Measurements from ENCODE around the gene UBIAD1.

UBIAD1 gene

DNA sequence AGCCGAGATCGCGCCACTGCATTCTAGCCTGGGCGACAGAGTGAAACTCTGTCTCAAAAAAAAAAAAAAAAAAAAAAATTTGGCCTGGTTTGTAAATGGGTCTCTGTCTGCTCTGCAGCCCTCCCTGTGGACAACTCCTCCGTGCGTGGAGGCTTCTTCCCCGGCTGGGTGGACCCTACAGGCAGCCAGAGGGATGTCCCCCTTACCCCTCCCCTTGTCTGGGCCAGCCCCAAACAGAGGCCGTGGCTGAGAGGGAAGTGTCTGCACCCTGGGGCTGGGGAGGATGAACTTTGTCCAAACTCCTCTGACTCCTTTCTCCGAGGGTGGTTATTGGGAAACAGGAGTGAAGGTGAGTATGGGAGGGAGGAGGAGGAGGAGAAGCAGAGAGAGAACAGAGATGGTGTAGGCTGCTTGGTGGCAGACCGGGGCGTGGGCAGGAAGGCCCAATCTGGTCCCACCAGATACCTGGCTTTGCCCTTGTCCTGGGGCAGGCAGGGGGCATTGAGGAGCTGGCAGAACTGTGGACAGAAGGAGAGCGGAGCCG, 61.3 kb downstream of the UBIAD1 start:
- ATAC-seq: no peak
- TF ChIP-seq, protein P1, sequence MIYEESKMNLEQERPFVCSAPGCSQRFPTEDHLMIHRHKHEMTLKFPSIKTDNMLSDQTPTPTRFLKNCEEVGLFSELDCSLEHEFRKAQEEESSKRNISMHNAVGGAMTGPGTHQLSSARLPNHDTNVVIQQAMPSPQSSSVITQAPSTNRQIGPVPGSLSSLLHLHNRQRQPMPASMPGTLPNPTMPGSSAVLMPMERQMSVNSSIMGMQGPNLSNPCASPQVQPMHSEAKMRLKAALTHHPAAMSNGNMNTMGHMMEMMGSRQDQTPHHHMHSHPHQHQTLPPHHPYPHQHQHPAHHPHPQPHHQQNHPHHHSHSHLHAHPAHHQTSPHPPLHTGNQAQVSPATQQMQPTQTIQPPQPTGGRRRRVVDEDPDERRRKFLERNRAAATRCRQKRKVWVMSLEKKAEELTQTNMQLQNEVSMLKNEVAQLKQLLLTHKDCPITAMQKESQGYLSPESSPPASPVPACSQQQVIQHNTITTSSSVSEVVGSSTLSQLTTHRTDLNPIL (CRISPR knock-in tag; IDR thresholded peaks at IDR 0.05; ENCODE audit: low read depth): no peak
- TF ChIP-seq ZNF565 (CRISPR knock-in tag; conservative IDR thresholded peaks at IDR 0.05; ENCODE audit: low read depth): no peak
- TF ChIP-seq ARNTL (CRISPR knock-in tag; IDR thresholded peaks at IDR 0.05; ENCODE audit: borderline replicate concordance, low read depth): no peak
- TF ChIP-seq ISL1 (CRISPR knock-in tag; IDR thresholded peaks at IDR 0.05): no peak
- TF ChIP-seq GLIS3 (CRISPR knock-in tag; IDR thresholded peaks at IDR 0.05): no peak
- TF ChIP-seq TCF4 (CRISPR knock-in tag; IDR thresholded peaks at IDR 0.05; ENCODE audit: borderline replicate concordance): no peak
- TF ChIP-seq CSDC2 (CRISPR knock-in tag; IDR thresholded peaks at IDR 0.05): no peak
- no peak for TF ChIP-seq ZNF8 (CRISPR knock-in tag; IDR thresholded peaks at IDR 0.05)
- TF ChIP-seq, protein P2, sequence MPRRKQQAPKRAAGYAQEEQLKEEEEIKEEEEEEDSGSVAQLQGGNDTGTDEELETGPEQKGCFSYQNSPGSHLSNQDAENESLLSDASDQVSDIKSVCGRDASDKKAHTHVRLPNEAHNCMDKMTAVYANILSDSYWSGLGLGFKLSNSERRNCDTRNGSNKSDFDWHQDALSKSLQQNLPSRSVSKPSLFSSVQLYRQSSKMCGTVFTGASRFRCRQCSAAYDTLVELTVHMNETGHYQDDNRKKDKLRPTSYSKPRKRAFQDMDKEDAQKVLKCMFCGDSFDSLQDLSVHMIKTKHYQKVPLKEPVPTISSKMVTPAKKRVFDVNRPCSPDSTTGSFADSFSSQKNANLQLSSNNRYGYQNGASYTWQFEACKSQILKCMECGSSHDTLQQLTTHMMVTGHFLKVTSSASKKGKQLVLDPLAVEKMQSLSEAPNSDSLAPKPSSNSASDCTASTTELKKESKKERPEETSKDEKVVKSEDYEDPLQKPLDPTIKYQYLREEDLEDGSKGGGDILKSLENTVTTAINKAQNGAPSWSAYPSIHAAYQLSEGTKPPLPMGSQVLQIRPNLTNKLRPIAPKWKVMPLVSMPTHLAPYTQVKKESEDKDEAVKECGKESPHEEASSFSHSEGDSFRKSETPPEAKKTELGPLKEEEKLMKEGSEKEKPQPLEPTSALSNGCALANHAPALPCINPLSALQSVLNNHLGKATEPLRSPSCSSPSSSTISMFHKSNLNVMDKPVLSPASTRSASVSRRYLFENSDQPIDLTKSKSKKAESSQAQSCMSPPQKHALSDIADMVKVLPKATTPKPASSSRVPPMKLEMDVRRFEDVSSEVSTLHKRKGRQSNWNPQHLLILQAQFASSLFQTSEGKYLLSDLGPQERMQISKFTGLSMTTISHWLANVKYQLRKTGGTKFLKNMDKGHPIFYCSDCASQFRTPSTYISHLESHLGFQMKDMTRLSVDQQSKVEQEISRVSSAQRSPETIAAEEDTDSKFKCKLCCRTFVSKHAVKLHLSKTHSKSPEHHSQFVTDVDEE (CRISPR knock-in tag; IDR thresholded peaks at IDR 0.05): no peak
- TF ChIP-seq, protein P3, sequence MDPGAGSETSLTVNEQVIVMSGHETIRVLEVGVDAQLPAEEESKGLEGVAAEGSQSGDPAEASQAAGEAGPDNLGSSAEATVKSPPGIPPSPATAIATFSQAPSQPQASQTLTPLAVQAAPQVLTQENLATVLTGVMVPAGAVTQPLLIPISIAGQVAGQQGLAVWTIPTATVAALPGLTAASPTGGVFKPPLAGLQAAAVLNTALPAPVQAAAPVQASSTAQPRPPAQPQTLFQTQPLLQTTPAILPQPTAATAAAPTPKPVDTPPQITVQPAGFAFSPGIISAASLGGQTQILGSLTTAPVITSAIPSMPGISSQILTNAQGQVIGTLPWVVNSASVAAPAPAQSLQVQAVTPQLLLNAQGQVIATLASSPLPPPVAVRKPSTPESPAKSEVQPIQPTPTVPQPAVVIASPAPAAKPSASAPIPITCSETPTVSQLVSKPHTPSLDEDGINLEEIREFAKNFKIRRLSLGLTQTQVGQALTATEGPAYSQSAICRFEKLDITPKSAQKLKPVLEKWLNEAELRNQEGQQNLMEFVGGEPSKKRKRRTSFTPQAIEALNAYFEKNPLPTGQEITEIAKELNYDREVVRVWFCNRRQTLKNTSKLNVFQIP (CRISPR knock-in tag; IDR thresholded peaks at IDR 0.05; ENCODE audit: borderline replicate concordance, low read depth): no peak
- no peak for TF ChIP-seq RARB (CRISPR knock-in tag; IDR thresholded peaks at IDR 0.05)
- TF ChIP-seq PPARA (CRISPR knock-in tag; IDR thresholded peaks at IDR 0.05; ENCODE audit: borderline replicate concordance): no peak
- no peak for TF ChIP-seq ZFP3 (CRISPR knock-in tag; IDR thresholded peaks at IDR 0.05)
- no peak for TF ChIP-seq OSR1 (CRISPR knock-in tag; IDR thresholded peaks at IDR 0.05)
- no peak for TF ChIP-seq ESRRG (CRISPR knock-in tag; IDR thresholded peaks at IDR 0.05)
- TF ChIP-seq TOX (CRISPR knock-in tag; IDR thresholded peaks at IDR 0.05; ENCODE audit: borderline replicate concordance): no peak
- TF ChIP-seq ZC3H10 (CRISPR knock-in tag; IDR thresholded peaks at IDR 0.05): no peak
- TF ChIP-seq, protein P4, sequence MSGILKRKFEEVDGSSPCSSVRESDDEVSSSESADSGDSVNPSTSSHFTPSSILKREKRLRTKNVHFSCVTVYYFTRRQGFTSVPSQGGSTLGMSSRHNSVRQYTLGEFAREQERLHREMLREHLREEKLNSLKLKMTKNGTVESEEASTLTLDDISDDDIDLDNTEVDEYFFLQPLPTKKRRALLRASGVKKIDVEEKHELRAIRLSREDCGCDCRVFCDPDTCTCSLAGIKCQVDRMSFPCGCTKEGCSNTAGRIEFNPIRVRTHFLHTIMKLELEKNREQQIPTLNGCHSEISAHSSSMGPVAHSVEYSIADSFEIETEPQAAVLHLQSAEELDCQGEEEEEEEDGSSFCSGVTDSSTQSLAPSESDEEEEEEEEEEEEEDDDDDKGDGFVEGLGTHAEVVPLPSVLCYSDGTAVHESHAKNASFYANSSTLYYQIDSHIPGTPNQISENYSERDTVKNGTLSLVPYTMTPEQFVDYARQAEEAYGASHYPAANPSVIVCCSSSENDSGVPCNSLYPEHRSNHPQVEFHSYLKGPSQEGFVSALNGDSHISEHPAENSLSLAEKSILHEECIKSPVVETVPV (CRISPR knock-in tag; IDR thresholded peaks at IDR 0.05): no peak
- TF ChIP-seq ZFP30 (CRISPR knock-in tag; IDR thresholded peaks at IDR 0.05): no peak
- no peak for TF ChIP-seq SNAI2 (CRISPR knock-in tag; IDR thresholded peaks at IDR 0.05)

DNA sequence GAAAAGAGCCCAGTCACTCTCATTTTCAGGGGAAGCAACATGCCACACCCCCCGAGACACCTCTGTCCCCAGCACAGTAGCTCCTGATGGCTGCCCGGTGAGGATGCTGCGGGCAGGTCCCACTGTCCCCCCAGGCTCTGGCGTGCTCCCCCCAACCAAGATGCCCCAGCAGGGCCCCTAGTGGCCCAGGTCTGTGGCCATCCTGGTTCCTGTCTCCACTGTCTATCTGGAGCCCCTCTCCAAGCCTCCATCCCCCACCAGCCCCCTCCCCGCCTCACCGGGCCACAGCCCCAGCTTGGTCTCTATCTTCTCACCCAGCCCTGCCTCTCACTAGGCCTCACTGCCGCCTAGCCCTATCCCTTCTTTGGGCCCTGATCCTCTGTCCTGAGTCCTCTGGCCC, 61.8 kb downstream of the UBIAD1 start:
- TF ChIP-seq ZNF70 (CRISPR knock-in tag; IDR thresholded peaks at IDR 0.05) (no peak), TOX (CRISPR knock-in tag; IDR thresholded peaks at IDR 0.05; ENCODE audit: borderline replicate concordance) (no peak), OSR1 (CRISPR knock-in tag; IDR thresholded peaks at IDR 0.05) (no peak), ZNF8 (CRISPR knock-in tag; IDR thresholded peaks at IDR 0.05) (no peak), ISL1 (CRISPR knock-in tag; IDR thresholded peaks at IDR 0.05) (no peak), CSDC2 (CRISPR knock-in tag; IDR thresholded peaks at IDR 0.05) (no peak), ZFP3 (CRISPR knock-in tag; IDR thresholded peaks at IDR 0.05) (no peak), ZC3H10 (CRISPR knock-in tag; IDR thresholded peaks at IDR 0.05) (no peak), ZNF565 (CRISPR knock-in tag; conservative IDR thresholded peaks at IDR 0.05; ENCODE audit: low read depth) (no peak), ARNTL (CRISPR knock-in tag; IDR thresholded peaks at IDR 0.05; ENCODE audit: borderline replicate concordance, low read depth) (no peak), GLIS3 (CRISPR knock-in tag; IDR thresholded peaks at IDR 0.05) (no peak), ESRRG (CRISPR knock-in tag; IDR thresholded peaks at IDR 0.05) (no peak), ZFP30 (CRISPR knock-in tag; IDR thresholded peaks at IDR 0.05) (no peak)
- TF ChIP-seq, protein P4 (CRISPR knock-in tag; IDR thresholded peaks at IDR 0.05): no peak
- TF ChIP-seq, protein P2 (CRISPR knock-in tag; IDR thresholded peaks at IDR 0.05): no peak
- ATAC-seq: no peak

Data from SK-N-SH treated with all-trans-retinoic acid at 6 μM for 48 hours (cell line).